MCF 10A (cell line): ENCODE data around the gene PACSIN2. TPM values are rescaled to one million over a fixed set of nuclear protein-coding genes. Genes with fewer than 3 reads are reported as not detected.
"Not testable (repeated sequence)": the region's sequence is repeated elsewhere in the genome, so short reads cannot be mapped to it uniquely, and the experiment has no call there.

Experiments
- BruUV-seq: library from RNA; stranded (reverse); fragments of 400-500 nt; replicated peaks from 2 replicates; lab custom pipeline; 2021; lab: Mats Ljungman, UMichigan
- CTCF ChIA-PET: fragments of 300-600 bp; sonication (Branson Sonifier 250); formaldehyde crosslinking; extraction: SDS; loops from one replicate; lab custom pipeline; 2021; ENCODE audit warnings: antibody characterized with exemption, inconsistent platforms; lab: Yijun Ruan, JAX
- POLR2A ChIA-PET: fragments of 300-600, 350-650 bp; sonication (Branson Sonifier 250); formaldehyde crosslinking; extraction: SDS; loops from one replicate; lab custom pipeline; 2020; ENCODE audit warnings: antibody characterized with exemption, inconsistent platforms; lab: Yijun Ruan, JAX
- DNase-seq: peaks from one replicate; pipeline ENCODE4 v3.0.0-alpha.2; 2018; ENCODE audit not compliant: unreplicated experiment
- H3K27ac Mint-ChIP-seq: one replicate; pipeline ENCODE4 v1.8.0; 2022; ENCODE audit warnings: mild to moderate bottlenecking, low read depth, mixed read lengths; ENCODE audit not compliant: unreplicated experiment
- H3K27me3 Mint-ChIP-seq: one replicate; pipeline ENCODE4 v1.8.0; 2022; ENCODE audit warnings: mixed read lengths; ENCODE audit not compliant: insufficient read depth, unreplicated experiment
- H3K36me3 Mint-ChIP-seq: one replicate; pipeline ENCODE4 v1.8.0; 2022; ENCODE audit warnings: mild to moderate bottlenecking, moderate library complexity, mixed read lengths; ENCODE audit not compliant: insufficient read depth, unreplicated experiment
- H3K4me1 Mint-ChIP-seq: one replicate; pipeline ENCODE4 v1.8.0; 2022; ENCODE audit warnings: mixed read lengths; ENCODE audit not compliant: insufficient read depth, unreplicated experiment
- H3K4me3 Mint-ChIP-seq: one replicate; pipeline ENCODE4 v1.8.0; 2022; ENCODE audit warnings: mild to moderate bottlenecking, moderate library complexity, mixed read lengths; ENCODE audit not compliant: unreplicated experiment
- H3K9me3 Mint-ChIP-seq: one replicate; pipeline ENCODE4 v1.8.0; 2022; ENCODE audit warnings: mixed read lengths; ENCODE audit not compliant: unreplicated experiment
- CTCF ChIP-seq: fragments of 200-600 bp; IDR thresholded peaks from one replicate; pipeline ENCODE4 v1.8.0; 2022; ENCODE audit warnings: antibody characterized with exemption, mild to moderate bottlenecking; ENCODE audit not compliant: unreplicated experiment
- intact Hi-C: fragments of 100-400 bp; cut with micrococcal nuclease; formaldehyde crosslinking; loops from 2 replicates; pipeline ENCODE4 v1.14.1; 2022
- total RNA-seq: library from RNA; stranded (reverse); gene quantifications from 2 replicates; pipeline ENCODE4 v1.2.3, GENCODE V29; 2022

Gene PACSIN2
- total RNA-seq, 1 experiment from 2014 or later, result 67.3 TPM

GRCh38 chr22:42963231-42963595 is 51.7 kb downstream of the PACSIN2 start:
- TF ChIP-seq CTCF, result no peak
- no peaks in the 10 kb centered on the region for H3K27me3 Mint-ChIP-seq
- H3K9me3 Mint-ChIP-seq, result no peaks in the 10 kb centered on the region
- ChIA-PET POLR2A (interaction anchor here (0.7 to 1.3 kb wide), 4 partner anchors 15 to 47 kb away, joined by 3 to 5 read pairs (median 4); no protein-coding TSS in a partner anchor), CTCF (no interaction called here)
- H3K4me1 Mint-ChIP-seq, result peaks cover 48% of the 10 kb centered on the region
- H3K27ac Mint-ChIP-seq, result no peak overlapping the region
- intact Hi-C loops, result no loop called here
- no peak overlapping the region for H3K4me3 Mint-ChIP-seq
- H3K36me3 Mint-ChIP-seq, result peaks cover 25% of the 10 kb centered on the region
- no peak for DNase-seq
- no TSS peak for BruUV-seq

- Mint-ChIP-seq H3K9me3 (no peaks in the 10 kb centered on the region), H3K4me1 (peaks cover 52% of the 10 kb centered on the region), H3K36me3 (peaks cover 20% of the 10 kb centered on the region), H3K27ac (peak overlapping the region; percentile 42), H3K27me3 (no peaks in the 10 kb centered on the region), H3K4me3 (peak overlapping the region; percentile 12)
- intact Hi-C loops, result no loop called here
- CTCF ChIA-PET, result interaction anchor here (0.6 to 0.7 kb wide), 2 partner anchors 10 to 231 kb away, joined by 3 to 4 read pairs; no protein-coding TSS in a partner anchor
- BruUV-seq, result no TSS peak
- POLR2A ChIA-PET, result interaction anchor here (0.7 to 1.3 kb wide), 4 partner anchors 15 to 48 kb away, joined by 3 to 5 read pairs (median 4); no protein-coding TSS in a partner anchor
- TF ChIP-seq CTCF, result no peak
- no peak for DNase-seq
Observed at GRCh38 chr22:42962295-42963230, 52.4 kb downstream of the PACSIN2 start.

GRCh38 chr22:42961810-42962209 is 53.1 kb downstream of the PACSIN2 start:
- peak overlapping the region; percentile 42 for H3K27ac Mint-ChIP-seq

GRCh38 chr22:42961400-42961690 is 53.6 kb downstream of the PACSIN2 start:
- H3K9me3 Mint-ChIP-seq, DNase-seq, H3K27me3 Mint-ChIP-seq, intact Hi-C loops, H3K4me3 Mint-ChIP-seq, CTCF ChIA-PET, BruUV-seq: not testable (repeated sequence)
- H3K36me3 Mint-ChIP-seq, result peaks cover 18% of the 10 kb centered on the region
- H3K27ac Mint-ChIP-seq, result peak overlapping the region; percentile 42
- POLR2A ChIA-PET, result interaction anchor here (0.6 kb wide), 1 partner anchor 26 kb away, joined by 3 read pairs; no protein-coding TSS in a partner anchor
- peaks cover 64% of the 10 kb centered on the region for H3K4me1 Mint-ChIP-seq

More at GRCh38 chr22:42961810-42962209, 53.1 kb downstream of the PACSIN2 start:
- Mint-ChIP-seq H3K36me3 (peaks cover 18% of the 10 kb centered on the region), H3K4me1 (peaks cover 59% of the 10 kb centered on the region), H3K9me3 (no peaks in the 10 kb centered on the region), H3K27me3 (no peaks in the 10 kb centered on the region), H3K4me3 (peak overlapping the region; percentile 12)
- intact Hi-C loops, result no loop called here
- no TSS peak for BruUV-seq
- no peak for DNase-seq
- no peak for TF ChIP-seq CTCF
- CTCF ChIA-PET, result interaction anchor here (0.6 to 0.7 kb wide), 2 partner anchors 11 to 230 kb away, joined by 3 to 4 read pairs; no protein-coding TSS in a partner anchor
- POLR2A ChIA-PET, result interaction anchor here (0.6 kb wide), 1 partner anchor 26 kb away, joined by 3 read pairs; no protein-coding TSS in a partner anchor
